ENCODE data around the gene CEBPA.
"Not testable (repeated sequence)": the region's sequence is repeated elsewhere in the genome, so short reads cannot be mapped to it uniquely, and the experiment has no call there.

The CEBPA gene

GRCh38 chr19:33300009-33300893 lies 2.1 kb downstream of the CEBPA start:
- no peaks in the 10 kb centered on the region for H3K4me1 Mint-ChIP-seq
- CTCF ChIA-PET, result interaction anchor here (0.5 kb wide), 1 partner anchor 177 kb away, joined by 3 read pairs; no protein-coding TSS in a partner anchor
- no peaks in the 10 kb centered on the region for H3K9me3 Mint-ChIP-seq
- DNase-seq, result no peak
- H3K36me3 Mint-ChIP-seq, result no peaks in the 10 kb centered on the region
- peak overlapping the region; percentile 15 for H3K4me3 Mint-ChIP-seq
- no peak overlapping the region for H3K27ac Mint-ChIP-seq
- peaks cover 93% of the 10 kb centered on the region for H3K27me3 Mint-ChIP-seq

- H3K27ac Mint-ChIP-seq, result no peak overlapping the region
Observed at GRCh38 chr19:33299051-33299688, 3.2 kb downstream of the CEBPA start.

GRCh38 chr19:33298146-33298911 lies 4.0 kb downstream of the CEBPA start:
- H3K4me3 Mint-ChIP-seq, result no peak overlapping the region
- H3K36me3 Mint-ChIP-seq, result no peaks in the 10 kb centered on the region
- H3K27me3 Mint-ChIP-seq, result peaks cover 93% of the 10 kb centered on the region
- no peak for DNase-seq
- no peaks in the 10 kb centered on the region for H3K4me1 Mint-ChIP-seq
- CTCF ChIA-PET, result no interaction called here
- H3K9me3 Mint-ChIP-seq, result no peaks in the 10 kb centered on the region
- no peak overlapping the region for H3K27ac Mint-ChIP-seq

More at GRCh38 chr19:33299051-33299688, 3.2 kb downstream of the CEBPA start:
- DNase-seq, result no peak
- Mint-ChIP-seq H3K27me3 (peaks cover 93% of the 10 kb centered on the region), H3K9me3 (no peaks in the 10 kb centered on the region), H3K4me1 (no peaks in the 10 kb centered on the region), H3K36me3 (no peaks in the 10 kb centered on the region), H3K4me3 (no peak overlapping the region)
- CTCF ChIA-PET, result no interaction called here

- Mint-ChIP-seq H3K27me3 (peaks cover 92% of the 10 kb centered on the region), H3K4me3 (no peak overlapping the region)
Observed at GRCh38 chr19:33297401-33298145, 4.8 kb downstream of the CEBPA start.

GRCh38 chr19:33296488-33296971 lies 5.8 kb downstream of the CEBPA start:
- CTCF ChIA-PET, result no interaction called here
- Mint-ChIP-seq H3K36me3 (no peaks in the 10 kb centered on the region), H3K9me3 (no peaks in the 10 kb centered on the region), H3K27me3 (peaks cover 94% of the 10 kb centered on the region), H3K4me1 (no peaks in the 10 kb centered on the region), H3K4me3 (no peak overlapping the region), H3K27ac (no peak overlapping the region)
- DNase-seq, result no peak

More at GRCh38 chr19:33297401-33298145, 4.8 kb downstream of the CEBPA start:
- no peaks in the 10 kb centered on the region for H3K4me1 Mint-ChIP-seq
- no peaks in the 10 kb centered on the region for H3K36me3 Mint-ChIP-seq
- H3K27ac Mint-ChIP-seq, result no peak overlapping the region
- peak; percentile 11 for DNase-seq
- CTCF ChIA-PET, result no interaction called here
- H3K9me3 Mint-ChIP-seq, result no peaks in the 10 kb centered on the region

- CTCF ChIA-PET, result interaction anchor here (1.3 kb wide), 1 partner anchor 11 kb away, joined by 3 read pairs; no protein-coding TSS in a partner anchor
- no peaks in the 10 kb centered on the region for H3K36me3 Mint-ChIP-seq
- H3K4me1 Mint-ChIP-seq, result no peaks in the 10 kb centered on the region
- H3K27me3 Mint-ChIP-seq, result peaks cover 94% of the 10 kb centered on the region
- H3K9me3 Mint-ChIP-seq, result no peaks in the 10 kb centered on the region
- no peak overlapping the region for H3K4me3 Mint-ChIP-seq
- DNase-seq, result no peak
- H3K27ac Mint-ChIP-seq, result no peak overlapping the region
Observed at GRCh38 chr19:33295621-33296487, 6.5 kb downstream of the CEBPA start.

GRCh38 chr19:33295046-33295445 lies 7.3 kb downstream of the CEBPA start:
- peaks cover 94% of the 10 kb centered on the region for H3K27me3 Mint-ChIP-seq
- not testable (repeated sequence) for DNase-seq, H3K4me1 Mint-ChIP-seq, H3K36me3 Mint-ChIP-seq, H3K27ac Mint-ChIP-seq, H3K9me3 Mint-ChIP-seq, H3K4me3 Mint-ChIP-seq
- CTCF ChIA-PET, result interaction anchor here (1.3 kb wide), 1 partner anchor 11 kb away, joined by 3 read pairs; no protein-coding TSS in a partner anchor

- CTCF ChIA-PET, result no interaction called here
Observed at GRCh38 chr19:33294058-33294798, 8.1 kb downstream of the CEBPA start.

GRCh38 chr19:33293255-33294057 lies 8.9 kb downstream of the CEBPA start:
- CTCF ChIA-PET, result no interaction called here
- no peak for DNase-seq
- peak overlapping the region; percentile 24 for H3K27ac Mint-ChIP-seq

More at GRCh38 chr19:33294058-33294798, 8.1 kb downstream of the CEBPA start:
- Mint-ChIP-seq H3K4me3 (no peak overlapping the region), H3K9me3 (peaks cover 4% of the 10 kb centered on the region), H3K27me3 (peaks cover 93% of the 10 kb centered on the region), H3K27ac (no peak overlapping the region), H3K36me3 (no peaks in the 10 kb centered on the region), H3K4me1 (no peaks in the 10 kb centered on the region)
- no peak for DNase-seq

GRCh38 chr19:33292595-33293254 lies 9.6 kb downstream of the CEBPA start:
- no peak for DNase-seq
- Mint-ChIP-seq H3K36me3 (no peaks in the 10 kb centered on the region), H3K4me3 (no peak overlapping the region), H3K9me3 (peaks cover 19% of the 10 kb centered on the region), H3K27me3 (peaks cover 85% of the 10 kb centered on the region), H3K4me1 (peaks cover 4% of the 10 kb centered on the region), H3K27ac (no peak overlapping the region)
- CTCF ChIA-PET, result no interaction called here

More at GRCh38 chr19:33293255-33294057, 8.9 kb downstream of the CEBPA start:
- Mint-ChIP-seq H3K9me3 (peaks cover 12% of the 10 kb centered on the region), H3K4me1 (no peaks in the 10 kb centered on the region), H3K4me3 (no peak overlapping the region), H3K36me3 (no peaks in the 10 kb centered on the region), H3K27me3 (peaks cover 85% of the 10 kb centered on the region)

- H3K36me3 Mint-ChIP-seq, result no peaks in the 10 kb centered on the region
Observed at GRCh38 chr19:33291623-33292534, 10.5 kb downstream of the CEBPA start.

More at GRCh38 chr19:33291623-33292534, 10.5 kb downstream of the CEBPA start:
- Mint-ChIP-seq H3K9me3 (peaks cover 21% of the 10 kb centered on the region), H3K27ac (no peak overlapping the region), H3K4me1 (peaks cover 12% of the 10 kb centered on the region), H3K4me3 (no peak overlapping the region), H3K27me3 (peaks cover 84% of the 10 kb centered on the region)
- DNase-seq, result no peak
- CTCF ChIA-PET, result no interaction called here

Measured in activated naive CD4-positive, alpha-beta T cell treated with anti-CD3 and anti-CD28 coated beads, Interleukin-2, amount 10 ng/mL, durations not matched to agents 7 days and 5 days (primary cell).